Measurements from ENCODE around the gene ME1. TPM values are rescaled to one million over a fixed set of nuclear protein-coding genes. Genes with fewer than 3 reads are reported as not detected.
A peak's percentile ranks its signal among the peaks of the same experiment; 100 is the strongest.

The ME1 gene
- total and polyA plus RNA-seq, 2 of the 13 experiments (the other 11 are each of a cell fraction or from before 2014, with no cell fraction given): not detected

- no peak; the same call in 1 of the 2 replicates for TF ChIP-seq ZNF691 (CRISPR knock-in tag; IDR thresholded peaks at IDR 0.05; ENCODE audit: borderline replicate concordance, low read depth)
- TF ChIP-seq RARG (CRISPR knock-in tag; IDR thresholded peaks at IDR 0.05; ENCODE audit: low read depth): no peak
- peak; percentile 53 for TF ChIP-seq FOXP4 (CRISPR knock-in tag; IDR thresholded peaks at IDR 0.05)
- no peak for TF ChIP-seq ZNF432 (CRISPR knock-in tag; IDR thresholded peaks at IDR 0.05; ENCODE audit: borderline replicate concordance)
- no peak for TF ChIP-seq U2AF1 (optimal IDR thresholded peaks at IDR 0.05; ENCODE audit: low read depth, low read length)
- TF ChIP-seq ATF4 (CRISPR knock-in tag; IDR thresholded peaks at IDR 0.05): peak in 1 of 2 experiments; percentile 48; a peak in 1 of 4 replicates
- TF ChIP-seq GLMP (CRISPR knock-in tag; IDR thresholded peaks at IDR 0.05; ENCODE audit: borderline replicate concordance): no peak
- TF ChIP-seq ARNT2 (CRISPR knock-in tag; IDR thresholded peaks at IDR 0.05; ENCODE audit: low read depth): peak; percentile 87
- peak; percentile 56; the same call in 1 of the 2 replicates for TF ChIP-seq SNAPC2 (CRISPR knock-in tag; IDR thresholded peaks at IDR 0.05)
- TF ChIP-seq ZNF512 (CRISPR knock-in tag; IDR thresholded peaks at IDR 0.05): no peak
- peak; percentile 70 for TF ChIP-seq GATA4 (IDR thresholded peaks at IDR 0.05; ENCODE audit: borderline replicate concordance, low read depth)
- TF ChIP-seq NFIB (CRISPR knock-in tag; IDR thresholded peaks at IDR 0.05; ENCODE audit: borderline replicate concordance): no peak
- TF ChIP-seq ZBTB7B (CRISPR knock-in tag; IDR thresholded peaks at IDR 0.05): peak; percentile 85
- TF ChIP-seq CHCHD3 (CRISPR knock-in tag; IDR thresholded peaks at IDR 0.05): 0 out of 2 replicates have a peak, but pooled peaks have one; percentile 29
- no peak for TF ChIP-seq AGO1 (IDR thresholded peaks at IDR 0.05; ENCODE audit: low read depth, low read length, poor library complexity, severe bottlenecking)
- TF ChIP-seq GTF3A (CRISPR knock-in tag; conservative IDR thresholded peaks at IDR 0.05): no peak
- TF ChIP-seq ZHX1 (CRISPR knock-in tag; IDR thresholded peaks at IDR 0.05; ENCODE audit: low read depth): no peak
- TF ChIP-seq CBX1 (IDR thresholded peaks at IDR 0.05; ENCODE audit: low read depth): peak; percentile 80
These were observed 237.7 kb downstream of the ME1 start, which contains the start of the genes PGM3 and RWDD2A (continued) for GRCh38 chr6:83192871-83193746.
